ENCODE measurements around the gene NEIL3. TPM values are rescaled to one million over a fixed set of nuclear protein-coding genes. Genes with fewer than 3 reads are reported as not detected.

NEIL3 gene
- polyA plus RNA-seq, 1 donor from 2014 or later: not detected

DNA sequence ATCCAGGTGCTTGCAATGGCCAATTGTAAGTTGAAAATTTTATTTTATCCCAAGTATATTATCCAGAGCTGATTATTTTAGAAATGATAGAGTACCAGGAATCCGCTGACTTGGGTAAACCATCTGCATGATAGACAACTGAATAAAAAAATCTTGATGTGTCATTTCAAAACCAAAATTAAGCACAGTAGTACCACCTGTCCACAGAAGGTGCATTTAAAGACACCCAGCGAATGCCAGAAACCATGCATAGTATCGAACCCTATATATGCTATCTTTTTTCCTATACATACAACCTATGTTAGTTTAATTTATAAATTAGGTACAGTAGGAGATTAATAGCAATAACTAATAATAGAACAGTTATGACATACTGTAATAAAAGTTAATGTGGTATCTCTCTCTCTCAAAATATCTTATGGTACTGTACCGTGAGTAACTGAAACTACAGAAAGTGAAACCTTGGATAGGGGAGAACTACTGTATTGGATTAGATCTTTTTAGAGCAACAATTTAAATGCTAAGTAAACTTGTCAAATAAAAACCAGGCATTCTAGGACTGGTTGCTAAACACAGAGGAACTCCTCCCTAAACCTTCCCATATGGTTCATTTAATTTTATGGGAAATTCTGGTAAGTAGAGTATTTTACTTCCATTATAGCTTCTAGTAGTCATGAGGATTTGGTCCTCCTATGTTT, 6.2 kb downstream of the NEIL3 start:
- Mint-ChIP-seq H3K9me3 (no peaks in the 10 kb centered on the region), H3K4me3 (peak overlapping the region; percentile 14 to 67 (median 38)), H3K4me1 (peaks cover 8 to 11% (median 9%) of the 10 kb centered on the region in 3 donors), H3K27me3 (no peaks in the 10 kb centered on the region), H3K27ac (peak overlapping the region in 1 of 3 donors; percentile 68), H3K36me3 (peaks cover 1% of the 10 kb centered on the region)

DNA sequence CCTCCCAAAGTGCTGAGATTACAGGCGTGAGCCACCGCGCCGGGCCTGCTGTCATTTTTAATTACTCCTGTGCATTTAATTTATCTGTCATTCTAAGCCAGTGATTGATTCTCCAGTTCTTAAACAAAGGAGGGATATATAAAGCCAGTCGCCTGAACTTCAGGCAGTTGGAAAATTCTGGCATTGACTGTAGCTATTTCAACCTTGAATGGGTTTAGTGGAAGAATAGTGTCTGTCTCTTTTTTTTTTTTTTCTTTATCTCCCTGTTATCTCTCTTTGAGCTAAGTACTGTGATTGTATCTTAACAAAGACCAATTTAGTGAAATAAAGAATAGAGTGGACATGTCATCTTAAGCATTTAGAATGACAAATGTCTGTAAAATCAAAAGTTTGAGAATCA, 11.0 kb downstream of the NEIL3 start:
- H3K27ac Mint-ChIP-seq: peak overlapping the region in 1 of 3 donors; percentile 9
- no peaks in the 10 kb centered on the region for H3K36me3 Mint-ChIP-seq
- H3K4me3 Mint-ChIP-seq: peak overlapping the region in 1 of 4 donors; percentile 17
- H3K4me1 Mint-ChIP-seq: peaks cover 9 to 20% (median 13%) of the 10 kb centered on the region in 3 donors
- H3K27me3 Mint-ChIP-seq: no peaks in the 10 kb centered on the region
- no peaks in the 10 kb centered on the region for H3K9me3 Mint-ChIP-seq

DNA sequence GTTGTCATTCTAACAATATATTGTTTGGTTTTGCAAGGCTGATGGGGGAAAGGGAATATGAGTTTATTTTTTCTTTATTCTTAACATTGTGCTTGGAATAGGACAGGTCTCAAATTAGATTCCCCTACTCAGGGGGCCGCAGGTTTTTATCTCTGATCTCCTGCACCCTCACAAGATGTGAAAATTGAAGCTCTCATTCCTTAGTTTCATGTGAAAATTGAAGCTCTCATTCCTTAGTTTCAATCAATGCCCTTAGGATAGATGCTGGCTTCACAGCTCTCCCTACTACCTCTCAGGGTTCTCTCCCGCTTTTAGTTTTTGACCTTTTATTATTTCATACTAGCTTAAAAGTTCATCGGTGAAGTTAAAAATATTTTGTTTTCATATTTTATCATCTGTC, 12.0 kb downstream of the NEIL3 start:
- Mint-ChIP-seq H3K4me3 (no peak overlapping the region), H3K36me3 (no peaks in the 10 kb centered on the region), H3K4me1 (peaks cover 3 to 13% (median 4%) of the 10 kb centered on the region in 3 donors), H3K9me3 (no peaks in the 10 kb centered on the region), H3K27ac (no peak overlapping the region), H3K27me3 (no peaks in the 10 kb centered on the region)

DNA sequence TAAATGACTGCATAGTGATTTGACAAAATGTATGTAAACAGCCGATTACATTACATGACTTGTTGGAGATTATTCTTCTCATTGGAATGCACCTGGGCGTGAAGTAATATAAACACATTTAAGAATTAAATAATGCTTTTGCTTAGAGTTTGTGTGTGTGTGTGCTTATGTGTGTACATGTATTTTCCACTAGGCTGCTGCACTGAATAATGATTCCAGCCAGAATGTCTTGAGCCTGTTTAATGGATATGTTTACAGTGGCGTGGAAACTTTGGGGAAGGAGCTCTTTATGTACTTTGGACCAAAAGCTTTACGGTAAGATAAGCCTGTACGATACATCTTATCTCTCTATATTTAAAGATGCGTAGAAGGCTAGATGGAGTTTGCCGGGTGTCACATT, 12.6 kb downstream of the NEIL3 start:
- no peaks in the 10 kb centered on the region for H3K9me3 Mint-ChIP-seq
- H3K27me3 Mint-ChIP-seq: no peaks in the 10 kb centered on the region
- H3K36me3 Mint-ChIP-seq: no peaks in the 10 kb centered on the region
- H3K27ac Mint-ChIP-seq: no peak overlapping the region
- H3K4me3 Mint-ChIP-seq: no peak overlapping the region
- peaks cover 3 to 13% (median 4%) of the 10 kb centered on the region in 3 donors for H3K4me1 Mint-ChIP-seq

DNA sequence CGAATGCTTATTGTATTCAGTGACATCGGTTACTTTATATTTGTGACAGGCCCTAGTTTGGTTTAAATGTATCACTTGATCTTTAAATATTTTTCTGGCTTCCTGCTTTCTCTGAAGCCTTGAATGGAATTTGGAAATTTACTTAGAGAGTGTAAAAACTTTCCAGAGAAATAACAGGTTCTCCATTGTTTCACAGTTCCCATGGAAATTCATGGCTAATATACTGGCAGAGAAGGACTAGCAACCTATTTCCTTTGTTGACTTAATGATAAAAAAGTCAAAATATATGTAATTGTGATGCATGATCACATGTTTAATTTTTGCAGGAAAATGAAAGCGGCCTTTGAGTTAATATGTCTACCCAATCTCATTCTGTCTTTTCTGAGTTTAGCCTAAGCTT, 13.2 kb downstream of the NEIL3 start:
- no peak overlapping the region for H3K4me3 Mint-ChIP-seq
- no peaks in the 10 kb centered on the region for H3K27me3 Mint-ChIP-seq
- H3K9me3 Mint-ChIP-seq: no peaks in the 10 kb centered on the region
- no peaks in the 10 kb centered on the region for H3K36me3 Mint-ChIP-seq
- no peak overlapping the region for H3K27ac Mint-ChIP-seq
- H3K4me1 Mint-ChIP-seq: peaks cover 3 to 13% (median 4%) of the 10 kb centered on the region in 3 donors

DNA sequence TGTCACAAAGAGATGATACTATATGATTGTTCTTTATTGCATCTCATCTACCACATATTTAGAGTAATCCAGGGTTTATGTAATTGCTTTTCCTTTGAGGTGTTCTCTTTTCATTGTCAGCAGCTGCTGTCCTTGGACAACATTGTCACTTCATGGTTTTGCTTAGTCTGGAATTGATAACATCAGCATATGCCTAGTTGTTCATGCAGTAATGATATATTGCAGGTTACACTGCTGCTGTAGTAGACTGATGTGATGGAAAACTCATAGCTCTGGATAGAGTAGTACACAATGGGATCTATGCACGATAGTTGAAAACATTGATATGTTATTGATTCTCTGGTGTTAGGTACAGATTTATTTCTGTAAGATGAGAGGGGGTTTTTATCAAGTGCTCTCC, 13.7 kb downstream of the NEIL3 start:
- H3K9me3 Mint-ChIP-seq: no peaks in the 10 kb centered on the region
- peaks cover 3 to 13% (median 4%) of the 10 kb centered on the region in 3 donors for H3K4me1 Mint-ChIP-seq
- H3K36me3 Mint-ChIP-seq: no peaks in the 10 kb centered on the region
- H3K4me3 Mint-ChIP-seq: no peak overlapping the region
- no peaks in the 10 kb centered on the region for H3K27me3 Mint-ChIP-seq
- H3K27ac Mint-ChIP-seq: no peak overlapping the region

DNA sequence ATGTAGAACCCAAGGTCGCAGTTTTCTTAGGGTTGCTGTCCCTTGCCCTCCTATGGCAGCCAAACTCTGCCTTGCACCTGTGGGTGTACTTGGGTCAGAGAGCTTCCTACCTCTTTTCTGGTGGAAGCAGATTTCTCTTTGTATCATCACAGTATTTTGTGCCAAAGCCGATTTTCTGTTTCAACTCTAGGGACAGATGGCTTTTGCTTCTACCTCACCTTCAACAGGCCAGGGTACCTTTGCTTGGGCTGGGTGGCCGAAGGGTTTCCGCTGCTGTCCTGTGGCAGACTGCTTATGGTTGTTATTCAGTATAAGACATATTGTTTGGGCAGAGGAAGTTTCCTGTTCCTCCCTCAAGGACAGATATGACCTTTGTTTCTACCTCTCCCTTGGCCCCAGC, 22.4 kb downstream of the NEIL3 start:
- peaks cover 0 to 10% (median 1%) of the 10 kb centered on the region in 3 donors for H3K9me3 Mint-ChIP-seq
- peak overlapping the region in 1 of 4 donors; percentile 14 for H3K4me3 Mint-ChIP-seq
- no peaks in the 10 kb centered on the region for H3K36me3 Mint-ChIP-seq
- peaks cover 0 to 3% (median 0%) of the 10 kb centered on the region in 3 donors for H3K4me1 Mint-ChIP-seq
- no peak overlapping the region for H3K27ac Mint-ChIP-seq
- no peaks in the 10 kb centered on the region for H3K27me3 Mint-ChIP-seq

DNA sequence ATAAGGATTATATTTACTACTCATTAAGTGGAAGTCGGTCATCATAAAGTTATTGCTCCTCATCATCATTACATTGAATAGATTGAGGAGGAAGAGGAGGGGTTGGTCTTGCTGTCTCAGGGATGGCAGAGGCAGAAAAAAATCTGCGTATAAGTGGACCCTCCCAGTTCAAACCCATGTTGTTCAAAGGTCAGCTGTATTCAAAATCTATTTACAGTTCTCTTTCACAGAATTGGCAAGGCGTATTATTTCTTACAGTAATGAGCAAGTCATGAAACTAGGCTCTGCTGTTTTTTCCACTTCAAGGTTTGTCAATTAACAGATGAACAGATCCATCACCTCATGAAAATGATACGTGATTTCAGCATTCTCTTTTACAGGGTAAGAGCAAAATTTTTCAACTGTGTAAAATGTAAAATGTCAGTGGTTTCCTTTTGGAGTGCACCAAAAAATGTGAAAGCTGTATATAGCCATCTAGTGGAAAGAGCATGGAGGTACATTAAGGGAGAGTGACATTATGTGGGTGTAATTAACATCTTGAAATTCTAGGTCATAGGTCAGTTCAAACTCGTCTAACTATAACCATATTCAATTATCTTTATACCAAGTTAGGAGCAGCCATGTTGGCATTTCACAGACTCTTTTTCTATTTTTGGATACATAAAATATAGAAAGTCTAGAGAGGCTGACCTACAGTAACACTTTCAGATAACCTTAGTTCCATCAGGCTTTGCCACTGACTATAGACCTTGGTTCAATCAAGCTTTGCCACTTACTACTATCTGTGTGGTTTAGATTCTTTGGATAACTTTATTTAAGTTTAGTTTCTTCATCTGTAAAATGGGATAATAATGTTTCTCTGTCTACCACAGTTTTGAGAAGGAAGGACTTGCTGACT, 30.1 kb downstream of the NEIL3 start:
- no peaks in the 10 kb centered on the region for H3K27me3 Mint-ChIP-seq
- no peaks in the 10 kb centered on the region for H3K36me3 Mint-ChIP-seq
- H3K4me3 Mint-ChIP-seq: no peak overlapping the region
- H3K4me1 Mint-ChIP-seq: peaks cover 0 to 3% (median 0%) of the 10 kb centered on the region in 3 donors
- no peaks in the 10 kb centered on the region for H3K9me3 Mint-ChIP-seq
- no peak overlapping the region for H3K27ac Mint-ChIP-seq

DNA sequence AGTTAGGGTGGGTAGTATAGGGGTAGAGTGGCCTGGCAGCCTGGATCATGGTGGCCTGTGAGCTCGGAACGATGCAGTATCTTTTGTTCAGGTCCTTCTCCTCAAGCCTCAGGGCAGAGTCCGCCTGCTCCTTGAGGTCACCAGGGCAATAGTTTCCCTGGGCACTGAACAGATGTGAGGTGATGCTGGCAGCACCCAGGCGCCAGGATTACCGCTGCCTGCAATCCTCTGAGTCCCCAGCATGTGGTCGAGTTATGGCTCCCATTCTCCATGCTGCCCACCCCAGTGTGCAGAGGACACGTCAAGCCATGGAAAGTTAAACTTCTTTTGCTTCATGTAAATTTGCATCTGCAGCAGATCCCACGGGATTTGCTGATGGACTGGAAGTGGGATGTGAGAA, 38.7 kb downstream of the NEIL3 start:
- Mint-ChIP-seq H3K27me3 (no peaks in the 10 kb centered on the region), H3K9me3 (no peaks in the 10 kb centered on the region), H3K27ac (peak overlapping the region in 1 of 3 donors; percentile 47), H3K4me3 (no peak overlapping the region), H3K36me3 (no peaks in the 10 kb centered on the region), H3K4me1 (peaks cover 0 to 6% (median 0%) of the 10 kb centered on the region in 3 donors)

DNA sequence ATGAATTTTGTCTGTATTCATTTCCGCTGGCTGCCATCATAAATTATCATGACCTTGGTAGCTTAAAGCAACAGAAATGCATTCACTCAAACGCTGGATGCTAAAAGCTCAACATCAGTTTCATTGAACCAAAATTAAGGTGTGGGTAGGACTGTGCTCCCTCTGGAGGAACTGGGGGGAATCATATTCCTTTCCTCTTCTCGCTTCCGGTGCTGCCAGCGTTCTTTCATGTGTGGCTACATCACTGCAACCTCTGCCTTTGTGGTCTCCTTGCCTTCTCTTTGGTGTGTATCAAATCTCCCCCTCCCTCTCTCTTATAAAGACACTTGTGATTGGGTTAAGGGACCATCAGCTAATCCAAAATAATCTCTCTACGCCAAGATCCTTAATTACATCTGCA, 39.5 kb downstream of the NEIL3 start:
- Mint-ChIP-seq H3K27me3 (no peaks in the 10 kb centered on the region), H3K27ac (no peak overlapping the region), H3K4me3 (no peak overlapping the region), H3K36me3 (no peaks in the 10 kb centered on the region), H3K9me3 (no peaks in the 10 kb centered on the region), H3K4me1 (peaks cover 0 to 6% (median 0%) of the 10 kb centered on the region in 3 donors)

DNA sequence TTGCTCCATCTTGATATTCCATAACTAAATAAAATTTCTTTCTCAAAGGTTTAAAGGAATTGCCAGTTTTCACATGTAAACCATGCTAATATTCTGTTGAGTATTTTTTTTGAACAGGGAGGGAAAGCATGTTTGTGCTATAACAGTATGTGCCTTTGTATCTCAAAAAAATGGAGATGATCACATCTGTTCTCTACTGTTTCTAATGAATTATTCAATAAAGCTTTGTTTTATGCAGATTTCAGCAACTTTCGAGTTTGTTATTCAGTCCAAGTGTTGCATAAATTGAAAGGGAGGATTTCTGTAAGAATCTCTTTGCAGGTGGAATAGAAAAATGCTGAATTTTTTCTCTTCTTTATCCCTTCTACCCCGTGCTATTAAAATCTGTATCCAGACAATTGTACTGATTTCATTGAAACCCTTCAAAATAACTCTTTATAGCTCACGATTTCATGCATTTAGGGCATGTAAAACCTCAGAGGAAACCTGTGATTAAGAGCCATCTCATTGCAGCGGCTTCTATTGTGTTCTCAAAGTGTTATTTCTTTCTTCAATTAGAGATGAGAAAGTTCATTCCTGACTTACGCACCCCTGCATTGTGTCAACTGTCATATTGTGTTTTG, 42.1 kb downstream of the NEIL3 start:
- Mint-ChIP-seq H3K4me1 (peaks cover 0 to 6% (median 0%) of the 10 kb centered on the region in 3 donors), H3K27ac (no peak overlapping the region), H3K4me3 (no peak overlapping the region), H3K36me3 (no peaks in the 10 kb centered on the region), H3K9me3 (no peaks in the 10 kb centered on the region), H3K27me3 (no peaks in the 10 kb centered on the region)

DNA sequence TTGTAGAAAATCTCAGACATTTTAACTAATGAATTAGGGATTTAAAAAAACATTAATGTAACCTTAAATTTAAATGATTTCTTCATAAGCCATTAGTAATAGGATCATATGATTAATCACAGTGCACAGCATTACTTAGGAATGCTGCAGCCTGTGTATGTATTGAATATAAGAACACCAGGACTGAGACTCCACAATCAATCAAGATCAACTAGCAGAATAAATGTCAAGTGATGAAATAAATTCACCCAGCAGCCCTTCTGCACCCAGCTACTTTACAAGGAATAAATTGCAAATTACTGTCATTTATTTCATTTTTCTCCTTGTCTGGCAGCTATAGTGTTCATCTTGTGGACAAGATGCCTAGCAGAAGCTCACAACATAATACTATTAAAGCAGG, 46.5 kb downstream of the NEIL3 start:
- H3K27ac Mint-ChIP-seq: no peak overlapping the region
- no peaks in the 10 kb centered on the region for H3K27me3 Mint-ChIP-seq
- no peaks in the 10 kb centered on the region for H3K4me1 Mint-ChIP-seq
- no peak overlapping the region for H3K4me3 Mint-ChIP-seq
- no peaks in the 10 kb centered on the region for H3K36me3 Mint-ChIP-seq
- no peaks in the 10 kb centered on the region for H3K9me3 Mint-ChIP-seq

DNA sequence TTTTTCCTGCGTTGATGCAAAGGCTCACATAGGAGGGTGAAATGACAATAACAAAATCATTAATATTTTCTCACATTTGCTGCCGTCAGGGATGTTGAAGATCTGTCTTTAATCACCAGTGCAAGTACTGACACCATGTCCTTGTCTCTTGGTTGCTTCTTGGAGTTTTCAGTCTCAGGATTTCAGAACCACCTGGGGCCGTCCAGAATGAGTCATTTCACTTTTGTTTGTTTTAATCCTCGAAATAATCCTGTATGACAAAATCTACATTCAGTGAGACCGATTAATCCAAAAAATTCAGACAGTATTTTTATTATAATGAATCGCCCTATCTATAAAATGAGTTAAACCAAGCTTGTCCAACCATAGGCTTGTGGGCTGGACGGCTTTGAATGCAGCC, 47.2 kb downstream of the NEIL3 start:
- Mint-ChIP-seq H3K4me3 (no peak overlapping the region), H3K27me3 (no peaks in the 10 kb centered on the region), H3K36me3 (no peaks in the 10 kb centered on the region), H3K27ac (no peak overlapping the region), H3K9me3 (no peaks in the 10 kb centered on the region), H3K4me1 (no peaks in the 10 kb centered on the region)

DNA sequence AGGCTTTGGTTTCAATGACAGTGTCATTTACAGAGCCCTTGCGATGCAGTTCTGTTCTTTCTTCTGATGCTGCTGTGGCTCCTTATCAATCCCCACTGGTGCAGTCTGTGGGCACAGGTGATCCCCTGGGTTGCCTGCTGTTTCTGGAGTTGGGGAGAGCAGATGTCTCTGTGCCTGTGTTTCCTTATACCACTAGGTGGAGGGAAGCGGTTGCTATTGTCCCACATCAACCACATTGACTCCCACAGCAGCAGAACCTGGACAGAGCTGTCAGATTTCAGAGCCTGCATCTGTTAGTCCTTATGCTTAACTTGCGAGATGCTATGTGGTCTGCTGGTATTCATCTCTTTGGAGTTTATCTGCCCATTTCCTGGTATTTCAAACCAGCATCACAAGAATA, 57.7 kb downstream of the NEIL3 start:
- Mint-ChIP-seq H3K27ac (no peak overlapping the region), H3K9me3 (peaks cover 0 to 4% (median 2%) of the 10 kb centered on the region in 3 donors), H3K36me3 (no peaks in the 10 kb centered on the region), H3K4me3 (no peak overlapping the region), H3K27me3 (no peaks in the 10 kb centered on the region), H3K4me1 (no peaks in the 10 kb centered on the region)

DNA sequence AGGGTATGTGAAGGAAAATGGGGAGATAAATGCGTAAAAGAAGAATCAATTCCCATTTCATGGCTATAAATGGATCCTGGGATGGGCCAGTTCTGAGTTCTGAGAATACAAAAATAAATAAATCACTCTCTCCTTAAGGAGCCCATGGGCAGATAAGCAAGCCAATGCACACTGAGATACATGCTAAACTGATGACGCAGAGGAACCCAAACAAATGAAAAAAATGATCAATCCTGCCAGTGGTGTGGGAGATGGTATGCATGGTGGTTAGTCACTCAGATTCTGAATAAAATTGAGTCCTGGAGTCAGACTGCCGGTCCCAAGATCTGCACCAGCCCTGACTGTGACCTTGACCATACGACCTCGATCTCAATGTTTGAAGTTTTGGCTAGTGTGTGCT, 59.7 kb downstream of the NEIL3 start:
- Mint-ChIP-seq H3K27ac (no peak overlapping the region), H3K4me3 (no peak overlapping the region), H3K27me3 (no peaks in the 10 kb centered on the region), H3K4me1 (no peaks in the 10 kb centered on the region), H3K9me3 (peaks cover 0 to 4% (median 2%) of the 10 kb centered on the region in 3 donors), H3K36me3 (no peaks in the 10 kb centered on the region)
